ENCODE results near the gene TOMM6. TPM values are rescaled to one million over a fixed set of nuclear protein-coding genes. Genes with fewer than 3 reads are reported as not detected.

The TOMM6 gene
- total RNA-seq, 1 donor from 2014 or later, result 92.4 TPM

DNA sequence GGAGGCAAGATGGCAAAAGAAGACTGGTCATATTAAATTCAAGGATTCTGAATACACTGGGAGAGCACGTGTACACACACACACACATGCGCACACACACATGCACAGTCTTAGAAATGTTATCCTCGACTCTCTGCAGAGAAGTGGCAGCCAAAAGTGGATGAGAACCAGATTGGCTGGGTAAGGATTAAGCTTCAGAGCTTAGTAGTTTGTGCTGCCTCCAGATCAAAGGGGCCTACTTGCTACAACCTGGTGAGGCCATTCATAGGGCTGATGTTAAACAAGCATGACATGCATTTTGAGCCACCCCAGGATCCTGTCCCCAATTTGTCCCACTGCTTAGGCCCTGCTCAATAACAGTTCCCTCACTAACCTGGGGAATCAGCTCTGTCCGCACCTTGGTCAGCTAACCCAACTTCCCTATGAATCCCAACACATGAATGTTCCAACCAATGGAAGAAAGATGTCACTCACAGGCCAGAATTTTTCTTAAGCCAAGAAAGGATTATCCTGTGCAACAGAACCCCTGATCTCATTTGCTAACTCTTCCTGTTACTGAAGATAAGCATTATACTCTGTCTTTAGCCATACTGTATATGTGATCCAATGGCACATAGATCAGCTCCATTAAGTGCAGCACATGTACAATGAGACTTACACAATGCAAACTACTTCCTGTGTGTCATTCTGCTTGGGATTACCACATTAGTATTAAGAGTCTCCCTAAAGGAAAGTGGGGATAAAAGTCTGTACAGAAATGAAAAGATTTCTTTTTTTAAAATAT lies 31.0 kb downstream of the TOMM6 start:
- Histone ChIP-seq H3K27ac (ENCODE audit: low read depth, low read length) (no peak overlapping the region), H3K4me1 (ENCODE audit: control insufficient read depth in 3 of 3, insufficient read depth in 3 of 3, low read length in 3 of 3) (peaks cover 5 to 6% (median 6%) of the 10 kb centered on the region in 3 donors), H3K36me3 (ENCODE audit: control insufficient read depth in 3 of 3, insufficient read depth in 3 of 3, low read length in 3 of 3) (no peaks in the 10 kb centered on the region), H3K4me3 (ENCODE audit: low read length in 3 of 3) (no peak overlapping the region), H3K9ac (ENCODE audit: low read depth in 1 of 3, low read length in 3 of 3) (no peak overlapping the region), H3K27me3 (ENCODE audit: control insufficient read depth in 3 of 3, insufficient read depth in 3 of 3, low read length in 3 of 3) (no peaks in the 10 kb centered on the region), H3K9me3 (ENCODE audit: control insufficient read depth in 3 of 3, low read length in 3 of 3) (no peaks in the 10 kb centered on the region)

- Histone ChIP-seq H3K4me1 (ENCODE audit: control insufficient read depth in 3 of 3, insufficient read depth in 3 of 3, low read length in 3 of 3) (no peaks in the 10 kb centered on the region), H3K27ac (ENCODE audit: low read depth, low read length) (no peak overlapping the region), H3K9ac (ENCODE audit: low read depth in 1 of 3, low read length in 3 of 3) (no peak overlapping the region), H3K4me3 (ENCODE audit: low read length in 3 of 3) (no peak overlapping the region), H3K9me3 (ENCODE audit: control insufficient read depth in 3 of 3, low read length in 3 of 3) (no peaks in the 10 kb centered on the region), H3K36me3 (ENCODE audit: control insufficient read depth in 3 of 3, insufficient read depth in 3 of 3, low read length in 3 of 3) (no peaks in the 10 kb centered on the region), H3K27me3 (ENCODE audit: control insufficient read depth in 3 of 3, insufficient read depth in 3 of 3, low read length in 3 of 3) (no peaks in the 10 kb centered on the region)
These were observed 33.8 kb downstream of the TOMM6 start for GRCh38 chr6:41821266-41821665.

GRCh38 chr6:41822021-41822420 lies 34.5 kb downstream of the TOMM6 start:
- Histone ChIP-seq H3K27me3 (ENCODE audit: control insufficient read depth in 3 of 3, insufficient read depth in 3 of 3, low read length in 3 of 3) (no peaks in the 10 kb centered on the region), H3K4me1 (ENCODE audit: control insufficient read depth in 3 of 3, insufficient read depth in 3 of 3, low read length in 3 of 3) (no peaks in the 10 kb centered on the region), H3K9me3 (ENCODE audit: control insufficient read depth in 3 of 3, low read length in 3 of 3) (no peaks in the 10 kb centered on the region), H3K9ac (ENCODE audit: low read depth in 1 of 3, low read length in 3 of 3) (no peak overlapping the region), H3K36me3 (ENCODE audit: control insufficient read depth in 3 of 3, insufficient read depth in 3 of 3, low read length in 3 of 3) (no peaks in the 10 kb centered on the region), H3K4me3 (ENCODE audit: low read length in 3 of 3) (no peak overlapping the region), H3K27ac (ENCODE audit: low read depth, low read length) (no peak overlapping the region)

DNA sequence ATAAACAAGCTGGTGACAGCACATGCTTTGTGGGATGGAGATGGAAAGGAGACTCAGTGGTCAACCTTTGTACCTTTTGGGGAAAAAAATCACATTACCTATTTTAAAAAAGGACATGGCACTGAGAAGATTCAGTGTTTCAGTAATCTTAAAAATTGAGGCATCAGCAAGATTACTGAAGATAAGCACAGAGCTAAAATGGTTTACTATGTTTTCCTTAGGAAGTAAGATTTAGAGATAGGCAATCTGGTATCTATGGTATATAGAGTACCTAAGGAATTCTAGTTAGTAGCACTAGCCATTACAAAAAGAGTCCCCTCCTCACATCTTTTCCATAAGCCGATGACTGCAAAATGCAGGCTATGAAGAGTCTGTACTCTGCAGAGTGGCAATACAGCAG lies 35.7 kb downstream of the TOMM6 start:
- H3K4me1 ChIP-seq (ENCODE audit: control insufficient read depth in 3 of 3, insufficient read depth in 3 of 3, low read length in 3 of 3), result no peaks in the 10 kb centered on the region
- H3K9me3 ChIP-seq (ENCODE audit: control insufficient read depth in 3 of 3, low read length in 3 of 3), result no peaks in the 10 kb centered on the region
- no peaks in the 10 kb centered on the region for H3K36me3 ChIP-seq (ENCODE audit: control insufficient read depth in 3 of 3, insufficient read depth in 3 of 3, low read length in 3 of 3)
- H3K27me3 ChIP-seq (ENCODE audit: control insufficient read depth in 3 of 3, insufficient read depth in 3 of 3, low read length in 3 of 3), result no peaks in the 10 kb centered on the region
- no peak overlapping the region for H3K4me3 ChIP-seq (ENCODE audit: low read length in 3 of 3)
- H3K9ac ChIP-seq (ENCODE audit: low read depth in 1 of 3, low read length in 3 of 3), result no peak overlapping the region
- no peak overlapping the region for H3K27ac ChIP-seq (ENCODE audit: low read depth, low read length)

DNA sequence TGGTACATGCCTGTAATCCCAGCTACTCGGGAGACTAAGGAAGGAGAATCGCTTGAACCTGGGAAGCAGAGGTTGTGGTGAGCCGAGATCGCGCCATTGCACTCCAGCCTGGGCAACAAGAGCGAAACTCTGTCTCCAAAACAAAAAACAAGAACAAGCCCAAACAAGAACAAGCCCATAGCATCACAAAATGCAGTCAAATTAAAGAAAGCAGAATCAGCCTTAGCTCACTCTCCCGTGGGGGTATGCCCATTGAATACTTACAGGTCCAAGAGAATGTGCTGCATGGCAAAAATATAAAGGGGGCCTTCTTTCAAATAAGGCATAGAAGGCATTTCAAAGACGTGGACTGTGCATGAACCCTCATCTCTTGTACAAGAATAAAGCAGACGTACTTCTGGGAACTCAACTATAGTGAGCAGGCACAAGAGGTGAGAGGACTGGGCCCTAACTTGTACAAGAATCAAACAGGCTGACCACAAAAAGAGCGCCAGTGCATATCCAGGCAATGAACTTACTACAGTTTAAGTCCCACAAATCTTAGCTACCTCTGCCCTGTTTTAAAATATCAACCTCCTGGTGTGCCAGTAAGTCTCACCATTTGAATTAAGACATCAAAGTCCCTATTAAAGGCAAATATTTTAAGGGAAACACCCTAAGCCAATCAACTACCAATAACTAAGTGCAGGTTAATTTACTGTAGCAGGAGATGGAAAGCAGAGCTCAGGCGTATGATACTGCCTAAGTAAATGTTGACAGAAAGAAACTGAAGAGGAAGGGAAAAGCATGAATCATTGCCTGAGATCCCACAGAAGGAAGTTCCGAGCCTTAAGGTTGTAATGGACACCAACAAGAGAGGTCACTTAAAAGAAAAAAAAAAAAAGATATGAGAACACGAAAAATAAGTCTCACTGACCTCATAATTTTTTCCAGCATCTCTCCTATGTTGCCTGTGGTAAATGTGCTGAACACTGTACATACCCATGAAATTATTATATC lies 37.4 kb downstream of the TOMM6 start:
- Histone ChIP-seq H3K4me1 (ENCODE audit: control insufficient read depth in 3 of 3, insufficient read depth in 3 of 3, low read length in 3 of 3) (no peaks in the 10 kb centered on the region), H3K27ac (ENCODE audit: low read depth, low read length) (no peak overlapping the region), H3K36me3 (ENCODE audit: control insufficient read depth in 3 of 3, insufficient read depth in 3 of 3, low read length in 3 of 3) (no peaks in the 10 kb centered on the region), H3K4me3 (ENCODE audit: low read length in 3 of 3) (no peak overlapping the region), H3K9ac (ENCODE audit: low read depth in 1 of 3, low read length in 3 of 3) (no peak overlapping the region), H3K27me3 (ENCODE audit: control insufficient read depth in 3 of 3, insufficient read depth in 3 of 3, low read length in 3 of 3) (no peaks in the 10 kb centered on the region), H3K9me3 (ENCODE audit: control insufficient read depth in 3 of 3, low read length in 3 of 3) (no peaks in the 10 kb centered on the region)

- Histone ChIP-seq H3K9ac (ENCODE audit: low read depth in 1 of 3, low read length in 3 of 3) (no peak overlapping the region), H3K36me3 (ENCODE audit: control insufficient read depth in 3 of 3, insufficient read depth in 3 of 3, low read length in 3 of 3) (no peaks in the 10 kb centered on the region), H3K4me3 (ENCODE audit: low read length in 3 of 3) (no peak overlapping the region), H3K27ac (ENCODE audit: low read depth, low read length) (no peak overlapping the region), H3K27me3 (ENCODE audit: control insufficient read depth in 3 of 3, insufficient read depth in 3 of 3, low read length in 3 of 3) (no peaks in the 10 kb centered on the region), H3K9me3 (ENCODE audit: control insufficient read depth in 3 of 3, low read length in 3 of 3) (no peaks in the 10 kb centered on the region), H3K4me1 (ENCODE audit: control insufficient read depth in 3 of 3, insufficient read depth in 3 of 3, low read length in 3 of 3) (no peaks in the 10 kb centered on the region)
These were observed 39.0 kb downstream of the TOMM6 start for GRCh38 chr6:41826343-41827022.

- Histone ChIP-seq H3K4me1 (ENCODE audit: control insufficient read depth in 3 of 3, insufficient read depth in 3 of 3, low read length in 3 of 3) (no peaks in the 10 kb centered on the region), H3K9me3 (ENCODE audit: control insufficient read depth in 3 of 3, low read length in 3 of 3) (no peaks in the 10 kb centered on the region), H3K4me3 (ENCODE audit: low read length in 3 of 3) (no peak overlapping the region), H3K36me3 (ENCODE audit: control insufficient read depth in 3 of 3, insufficient read depth in 3 of 3, low read length in 3 of 3) (no peaks in the 10 kb centered on the region), H3K27me3 (ENCODE audit: control insufficient read depth in 3 of 3, insufficient read depth in 3 of 3, low read length in 3 of 3) (no peaks in the 10 kb centered on the region), H3K9ac (ENCODE audit: low read depth in 1 of 3, low read length in 3 of 3) (no peak overlapping the region), H3K27ac (ENCODE audit: low read depth, low read length) (no peak overlapping the region)
These were observed 44.8 kb downstream of the TOMM6 start for GRCh38 chr6:41832263-41832662.

GRCh38 chr6:41836022-41836659 lies 48.6 kb downstream of the TOMM6 start:
- Histone ChIP-seq H3K27me3 (ENCODE audit: control insufficient read depth in 3 of 3, insufficient read depth in 3 of 3, low read length in 3 of 3) (no peaks in the 10 kb centered on the region), H3K4me3 (ENCODE audit: low read length in 3 of 3) (no peak overlapping the region), H3K27ac (ENCODE audit: low read depth, low read length) (no peak overlapping the region)

DNA sequence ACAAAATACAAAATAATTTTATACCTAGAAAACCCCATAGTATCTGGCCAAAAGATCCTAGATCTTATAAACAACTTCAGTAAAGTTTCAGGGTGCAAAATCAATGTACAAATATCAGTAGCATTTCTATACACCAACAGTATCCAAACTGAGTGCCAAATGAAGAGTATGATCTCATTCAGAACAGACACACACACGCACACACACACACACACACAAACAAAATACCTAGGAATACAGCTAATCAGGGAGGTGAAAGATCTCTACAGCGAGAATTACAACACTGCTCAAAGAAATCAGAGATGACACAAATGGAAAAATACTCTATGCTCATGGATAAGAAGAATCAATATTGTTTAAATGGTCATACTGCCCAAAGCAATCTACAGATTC lies 49.2 kb downstream of the TOMM6 start:
- no peak overlapping the region for H3K9ac ChIP-seq (ENCODE audit: low read depth in 1 of 3, low read length in 3 of 3)
- no peaks in the 10 kb centered on the region for H3K27me3 ChIP-seq (ENCODE audit: control insufficient read depth in 3 of 3, insufficient read depth in 3 of 3, low read length in 3 of 3)

More at GRCh38 chr6:41836022-41836659, 48.6 kb downstream of the TOMM6 start:
- no peaks in the 10 kb centered on the region for H3K4me1 ChIP-seq (ENCODE audit: control insufficient read depth in 3 of 3, insufficient read depth in 3 of 3, low read length in 3 of 3)
- H3K36me3 ChIP-seq (ENCODE audit: control insufficient read depth in 3 of 3, insufficient read depth in 3 of 3, low read length in 3 of 3), result no peaks in the 10 kb centered on the region
- H3K9ac ChIP-seq (ENCODE audit: low read depth in 1 of 3, low read length in 3 of 3), result no peak overlapping the region
- H3K9me3 ChIP-seq (ENCODE audit: control insufficient read depth in 3 of 3, low read length in 3 of 3), result no peaks in the 10 kb centered on the region

More for the DNA sequence above, 49.2 kb downstream of the TOMM6 start:
- Histone ChIP-seq H3K36me3 (ENCODE audit: control insufficient read depth in 3 of 3, insufficient read depth in 3 of 3, low read length in 3 of 3) (no peaks in the 10 kb centered on the region), H3K4me1 (ENCODE audit: control insufficient read depth in 3 of 3, insufficient read depth in 3 of 3, low read length in 3 of 3) (no peaks in the 10 kb centered on the region), H3K9me3 (ENCODE audit: control insufficient read depth in 3 of 3, low read length in 3 of 3) (no peaks in the 10 kb centered on the region), H3K27ac (ENCODE audit: low read depth, low read length) (no peak overlapping the region), H3K4me3 (ENCODE audit: low read length in 3 of 3) (no peak overlapping the region)
